HEK293T (cell line): Measurements from ENCODE around the gene SALL3.

Experiments
- CTCF ChIA-PET: fragments of 350-600 bp; formaldehyde crosslinking; extraction: SDS; loops from one replicate; lab custom pipeline; 2021; ENCODE audit warnings: antibody characterized with exemption, inconsistent platforms; lab: Yijun Ruan, JAX
- POLR2A ChIA-PET: fragments of 350-600 bp; formaldehyde crosslinking; extraction: SDS; loops from one replicate; lab custom pipeline; 2020; ENCODE audit warnings: antibody characterized with exemption, inconsistent platforms; lab: Yijun Ruan, JAX
- DNase-seq: peaks from one replicate; pipeline ENCODE4 v3.0.0; 2012; ENCODE audit warnings: mixed read lengths; ENCODE audit errors: extremely low spot score
- ARNT ChIP-seq: fragments of 450-650 bp; IDR thresholded peaks from 2 replicates; pipeline ENCODE4 v1.6.1; 2017; ENCODE audit warnings: mild to moderate bottlenecking
- BHLHE40 ChIP-seq: fragments of 450-650 bp; IDR thresholded peaks from 2 replicates; pipeline ENCODE4 v1.6.1; 2016; ENCODE audit warnings: mild to moderate bottlenecking, moderate library complexity, borderline replicate concordance
- CTBP1 ChIP-seq: fragments of 450-650 bp; IDR thresholded peaks from 2 replicates; pipeline ENCODE4 v1.6.1; 2016; ENCODE audit warnings: borderline replicate concordance
- ELF4 ChIP-seq: fragments of 450-650 bp; IDR thresholded peaks from 2 replicates; pipeline ENCODE4 v1.6.1; 2017; ENCODE audit warnings: antibody characterized with exemption
- FOXA1 ChIP-seq: fragments of 450-650 bp; IDR thresholded peaks from 2 replicates; pipeline ENCODE4 v1.6.1; 2016; ENCODE audit warnings: mild to moderate bottlenecking
- FOXK2 ChIP-seq: fragments of 450-650 bp; IDR thresholded peaks from 2 replicates; pipeline ENCODE4 v1.6.1; 2016; ENCODE audit warnings: mild to moderate bottlenecking
- FOXM1 ChIP-seq: fragments of 450-650 bp; IDR thresholded peaks from 2 replicates; pipeline ENCODE4 v1.6.1; 2017; ENCODE audit warnings: mild to moderate bottlenecking, borderline replicate concordance
- HDGF ChIP-seq: fragments of 450-650 bp; IDR thresholded peaks from 2 replicates; pipeline ENCODE4 v1.6.1; 2017; ENCODE audit warnings: antibody characterized with exemption, borderline replicate concordance
- L3MBTL2 ChIP-seq: fragments of 450-650 bp; conservative IDR thresholded peaks from 2 replicates; pipeline ENCODE4 v1.6.1; 2016; ENCODE audit warnings: mild to moderate bottlenecking
- LEF1 ChIP-seq: fragments of 450-650 bp; IDR thresholded peaks from 2 replicates; pipeline ENCODE4 v1.6.1; 2017; ENCODE audit warnings: mild to moderate bottlenecking, borderline replicate concordance
- NFRKB ChIP-seq: fragments of 450-650 bp; IDR thresholded peaks from 2 replicates; pipeline ENCODE4 v1.6.1; 2016; ENCODE audit warnings: mild to moderate bottlenecking, moderate library complexity
- PKNOX1 ChIP-seq: fragments of 450-650 bp; IDR thresholded peaks from 2 replicates; pipeline ENCODE4 v1.6.1; 2016
- SP1 ChIP-seq: fragments of 450-650 bp; IDR thresholded peaks from 2 replicates; pipeline ENCODE4 v1.6.1; 2017
- SUZ12 ChIP-seq: fragments of 450-650 bp; IDR thresholded peaks from 2 replicates; pipeline ENCODE4 v1.6.1; 2016; ENCODE audit warnings: mild to moderate bottlenecking
- TARDBP ChIP-seq: fragments of 450-650 bp; IDR thresholded peaks from 2 replicates; pipeline ENCODE4 v1.6.1; 2016
- ZNF384 ChIP-seq: fragments of 450-650 bp; IDR thresholded peaks from 2 replicates; pipeline ENCODE4 v1.6.1; 2016

The SALL3 gene

GRCh38 chr18:78994000-78994399, 14.4 kb downstream of the SALL3 start:
- ChIA-PET POLR2A (no interaction called here), CTCF (no interaction called here)
- DNase-seq, result no peak
- no peak for TF ChIP-seq BHLHE40
- TF ChIP-seq LEF1, result no peak
- TF ChIP-seq ARNT, result no peak
- TF ChIP-seq HDGF, result no peak
- no peak for TF ChIP-seq CTBP1
- TF ChIP-seq SP1, result no peak
- TF ChIP-seq FOXK2, result no peak
- no peak for TF ChIP-seq ZNF384
- TF ChIP-seq FOXM1, result no peak
- TF ChIP-seq NFRKB, result no peak
- no peak for TF ChIP-seq TARDBP
- TF ChIP-seq FOXA1, result no peak
- no peak for TF ChIP-seq ELF4
- no peak for TF ChIP-seq SUZ12
- TF ChIP-seq L3MBTL2, result no peak
- no peak for TF ChIP-seq PKNOX1

- no peak for DNase-seq
- ChIA-PET POLR2A (no interaction called here), CTCF (no interaction called here)
- TF ChIP-seq SUZ12, result no peak
- no peak for TF ChIP-seq ZNF384
- no peak for TF ChIP-seq FOXK2
- no peak for TF ChIP-seq PKNOX1
- no peak for TF ChIP-seq L3MBTL2
Measured at GRCh38 chr18:78994531-78994930, 14.9 kb downstream of the SALL3 start.

- no peak for TF ChIP-seq SP1
- TF ChIP-seq NFRKB, result no peak
- TF ChIP-seq PKNOX1, result no peak
- no peak for TF ChIP-seq SUZ12
- no peak for TF ChIP-seq TARDBP
- no peak for DNase-seq
- POLR2A ChIA-PET, result no interaction called here
- CTCF ChIA-PET, result no interaction called here
Measured at GRCh38 chr18:78994977-78995582, 15.5 kb downstream of the SALL3 start.

GRCh38 chr18:78995740-78996395, 16.2 kb downstream of the SALL3 start:
- TF ChIP-seq SP1 (no peak), ZNF384 (no peak), PKNOX1 (no peak), TARDBP (no peak), SUZ12 (no peak), BHLHE40 (no peak), L3MBTL2 (no peak), LEF1 (no peak), FOXA1 (no peak), HDGF (no peak), NFRKB (no peak), FOXK2 (no peak), CTBP1 (no peak), ARNT (no peak), ELF4 (no peak), FOXM1 (no peak)
- POLR2A ChIA-PET, result no interaction called here
- CTCF ChIA-PET, result no interaction called here
- DNase-seq, result no peak

GRCh38 chr18:78996741-78997490, 17.3 kb downstream of the SALL3 start:
- CTCF ChIA-PET, result no interaction called here

More at GRCh38 chr18:78996741-78997490, 17.3 kb downstream of the SALL3 start:
- POLR2A ChIA-PET, result no interaction called here
- no peak for DNase-seq
- TF ChIP-seq FOXA1, result no peak
- no peak for TF ChIP-seq TARDBP
- TF ChIP-seq LEF1, result no peak
- no peak for TF ChIP-seq PKNOX1
- TF ChIP-seq FOXK2, result no peak
- no peak for TF ChIP-seq HDGF
- TF ChIP-seq NFRKB, result no peak
- TF ChIP-seq SP1, result no peak
